Endothelial cell of umbilical vein (primary cell): ENCODE data around the gene ASTN1.

Experiments used
- CTCF ChIP-seq, 2 donors: IDR thresholded peaks; 1 replicate in 1 of 2; 2 replicates in 1 of 2; pipeline ENCODE4 v1.5.1; 2011; ENCODE audit warnings: low read length in 2 of 2, mild to moderate bottlenecking in 2 of 2, moderate library complexity in 2 of 2, control low read depth in 1 of 2, inconsistent platforms in 1 of 2, low read depth in 1 of 2; ENCODE audit not compliant: insufficient read depth in 1 of 2; ENCODE audit errors: extremely low read depth in 1 of 2
- GATA2 ChIP-seq: IDR thresholded peaks from 2 replicates; pipeline ENCODE4 v1.7.0; 2011; ENCODE audit warnings: low read depth, mild to moderate bottlenecking, moderate library complexity, mixed read lengths, low read length; ENCODE audit not compliant: insufficient read length, insufficient read depth
- POLR2A ChIP-seq: IDR thresholded peaks from 2 replicates; pipeline ENCODE4 v1.6.1; 2012; ENCODE audit warnings: low read depth, mild to moderate bottlenecking, control low read depth, low read length
- POLR2AphosphoS5 ChIP-seq: IDR thresholded peaks from 2 replicates; pipeline ENCODE4 v1.6.1; 2012; ENCODE audit warnings: low read depth, mild to moderate bottlenecking, control low read depth, low read length, moderate library complexity; ENCODE audit not compliant: insufficient read depth

GRCh38 chr1:177162243-177162642, 2.3 kb downstream of the ASTN1 start:
- no peak for TF ChIP-seq CTCF (IDR thresholded peaks at IDR 0.05; ENCODE audit: extremely low read depth in 1 of 2, insufficient read depth in 1 of 2, low read depth in 1 of 2, low read length in 2 of 2)
- TF ChIP-seq POLR2A, result no peak
- no peak for TF ChIP-seq POLR2AphosphoS5
- TF ChIP-seq GATA2, result no peak
